Left renal cortex interstitium (tissue), 4 donors: Measurements from ENCODE around the gene TOPBP1. TPM values are rescaled to one million over a fixed set of nuclear protein-coding genes. Genes with fewer than 3 reads are reported as not detected.
A peak's percentile ranks its signal among the peaks of the same experiment; 100 is the strongest.

Experiments used
- DNase-seq, 4 donors: peaks; one replicate each; pipeline ENCODE4 v3.0.0-alpha.2; 2013; ENCODE audit warnings: low read depth in 4 of 4, low spot score in 2 of 4, missing footprints in 1 of 4
- polyA plus RNA-seq, 4 donors: library from polyadenylated mRNA; unstranded; fragments of 120-200 nt; gene quantifications; one replicate each; pipeline ENCODE4 v1.2.1, GENCODE V29; 2013; ENCODE audit not compliant: insufficient read length in 4 of 4

TOPBP1 gene
- polyA plus RNA-seq, 4 donors = 36.0 to 47.6 (median 44.5) TPM

DNA sequence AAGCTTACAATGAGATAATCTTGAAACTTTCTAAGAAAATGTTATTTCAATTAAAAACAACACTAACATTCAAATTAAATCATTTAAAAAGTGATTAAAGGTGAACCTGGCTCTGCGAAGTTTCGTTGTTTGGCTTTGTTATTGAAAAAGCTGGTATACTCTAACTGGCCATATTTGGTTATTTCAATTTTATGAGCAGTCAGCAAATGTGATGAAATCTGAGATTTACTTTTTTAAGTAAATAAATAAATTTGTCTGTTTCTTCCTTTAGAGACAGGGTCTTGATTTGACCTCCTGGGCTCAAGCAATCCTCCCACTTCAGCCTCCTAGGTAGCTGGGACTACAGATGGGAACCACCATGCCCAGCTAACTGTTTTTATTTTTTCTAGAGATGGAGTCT lies 50.2 kb downstream of the TOPBP1 start:
- no peak for DNase-seq

DNA sequence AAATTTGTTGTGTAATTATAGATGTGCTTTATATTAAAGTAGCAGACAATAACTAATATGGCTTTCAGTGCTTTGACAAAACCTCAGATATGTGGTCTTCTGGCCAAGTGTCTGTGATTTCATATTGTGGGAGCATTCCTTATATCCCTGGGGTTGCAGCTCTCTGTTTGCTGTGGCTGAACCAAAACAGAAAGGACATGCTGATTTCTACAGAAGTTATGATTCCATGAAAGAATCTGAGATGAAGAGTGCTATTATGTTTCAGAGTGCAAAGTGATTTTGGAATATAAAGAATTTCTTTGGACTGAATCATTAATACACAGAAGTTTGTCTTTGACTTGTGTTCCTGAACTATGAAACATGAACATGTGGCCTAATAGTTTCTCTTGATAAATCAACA lies 51.7 kb downstream of the TOPBP1 start:
- no peak for DNase-seq

DNA sequence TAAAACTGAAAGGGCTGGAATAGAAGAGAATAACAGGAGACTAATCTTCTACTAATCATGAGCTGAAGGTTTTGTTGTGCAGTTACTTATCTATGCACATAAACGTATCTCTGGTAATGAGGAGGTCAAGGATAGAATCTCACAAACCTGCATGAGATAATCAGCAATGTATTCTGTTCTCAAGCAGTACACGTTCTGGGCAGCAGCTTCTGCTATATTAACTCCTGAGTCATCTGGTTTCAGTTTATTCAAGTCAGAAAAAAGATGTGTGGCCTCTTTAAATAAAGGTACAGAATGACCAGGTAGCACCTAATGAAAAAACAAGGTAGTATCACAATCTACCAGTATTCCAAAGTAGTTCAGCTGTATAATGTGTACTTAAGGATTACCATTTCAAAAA lies 53.4 kb downstream of the TOPBP1 start:
- DNase-seq = no peak

DNA sequence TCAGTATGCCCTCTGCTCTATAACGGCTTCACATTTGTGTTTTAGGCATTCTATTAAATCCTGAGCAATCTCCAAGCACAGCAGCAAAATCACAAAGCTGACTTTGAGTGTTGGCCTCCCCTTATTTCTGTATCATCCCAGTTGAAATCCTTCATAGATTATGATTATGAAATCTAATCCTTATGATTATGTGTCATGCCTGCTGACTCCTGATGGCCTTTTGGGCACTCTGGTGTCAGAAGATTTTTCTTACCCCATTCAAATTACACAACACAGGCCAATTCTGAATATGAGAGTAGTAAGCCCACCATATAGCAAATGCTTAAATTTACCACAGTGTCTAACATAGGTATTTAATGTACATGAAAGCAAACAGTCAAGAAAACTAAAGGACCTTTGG lies 53.9 kb downstream of the TOPBP1 start:
- DNase-seq = no peak

DNA sequence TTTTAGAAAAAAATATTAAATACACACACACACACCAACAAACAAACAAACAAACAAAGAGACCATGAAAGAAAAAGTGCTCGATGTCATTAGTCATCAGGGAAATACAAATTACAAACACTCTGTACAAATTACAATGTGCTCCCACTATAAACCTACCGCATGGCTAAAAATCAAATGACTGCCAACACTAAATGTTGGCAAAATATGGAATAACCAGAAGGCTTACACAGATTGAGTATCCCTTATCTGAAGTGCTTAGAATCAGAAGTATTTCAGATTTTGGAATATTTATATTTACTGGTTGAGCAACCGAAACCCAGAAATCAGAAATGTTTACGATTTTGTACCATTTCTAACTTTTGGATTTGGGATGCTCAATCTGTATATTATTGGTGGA lies 54.8 kb downstream of the TOPBP1 start:
- DNase-seq = no peak

DNA sequence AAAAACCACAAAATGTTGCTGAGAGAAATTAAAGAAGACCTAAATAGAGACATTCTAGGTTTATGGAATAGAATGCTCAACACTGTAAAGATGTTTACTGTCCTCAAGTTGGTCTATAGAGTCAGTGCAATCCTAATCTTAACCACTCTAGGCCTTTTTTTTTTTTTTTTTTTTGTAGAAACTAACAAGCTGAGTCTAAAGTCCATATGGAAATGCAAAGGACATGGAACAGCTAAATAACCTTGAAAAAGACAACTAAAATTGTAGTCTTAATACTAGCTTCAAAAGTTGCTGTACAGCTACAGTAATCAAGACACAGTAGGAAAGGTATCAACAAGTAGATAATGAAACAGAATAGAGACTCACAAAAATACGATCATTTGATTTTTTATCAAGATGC lies 55.4 kb downstream of the TOPBP1 start:
- DNase-seq = no peak

DNA sequence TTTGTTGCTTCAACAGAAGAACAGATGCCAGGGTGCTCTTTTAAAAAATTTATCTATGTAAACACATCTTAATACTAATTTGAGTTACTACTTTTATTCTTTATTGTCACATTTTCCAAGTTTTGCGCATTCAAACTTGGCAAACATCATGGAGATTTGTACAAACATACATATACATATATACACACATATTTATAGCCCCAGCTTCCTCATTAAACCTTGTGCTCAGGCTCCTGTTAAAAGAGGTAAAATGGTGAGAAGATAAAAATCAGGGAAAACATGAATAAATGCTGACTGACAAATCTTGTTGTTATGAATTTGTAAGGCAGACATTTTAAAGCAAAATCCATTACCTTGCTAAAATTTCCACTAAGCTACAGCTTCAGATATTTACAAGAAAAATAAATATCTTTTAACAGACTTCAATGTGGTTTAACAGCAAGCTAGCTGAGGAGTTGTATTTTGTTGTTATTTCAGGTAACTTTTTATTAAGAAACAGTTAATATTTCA lies 61.1 kb downstream of the TOPBP1 start:
- no peak for DNase-seq

DNA sequence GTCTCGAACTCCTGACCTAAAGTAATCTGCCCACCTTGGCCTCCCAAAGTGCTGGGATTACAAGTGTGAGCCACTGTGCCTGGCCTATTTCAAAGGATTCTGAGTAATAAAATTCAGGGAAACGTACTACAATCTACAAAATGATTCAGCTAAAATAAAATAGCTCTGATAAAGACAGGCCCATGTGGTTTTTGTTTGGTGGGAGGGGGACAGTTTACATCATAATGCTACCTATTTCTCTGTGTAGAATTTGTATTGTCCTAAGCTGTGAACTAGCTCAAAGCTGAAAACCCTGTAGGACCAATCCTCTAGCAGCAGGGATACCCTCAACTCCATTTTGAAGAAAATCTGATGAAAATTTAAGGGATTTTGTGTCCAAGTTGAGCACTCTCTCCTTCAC lies 62.5 kb downstream of the TOPBP1 start:
- no peak for DNase-seq

DNA sequence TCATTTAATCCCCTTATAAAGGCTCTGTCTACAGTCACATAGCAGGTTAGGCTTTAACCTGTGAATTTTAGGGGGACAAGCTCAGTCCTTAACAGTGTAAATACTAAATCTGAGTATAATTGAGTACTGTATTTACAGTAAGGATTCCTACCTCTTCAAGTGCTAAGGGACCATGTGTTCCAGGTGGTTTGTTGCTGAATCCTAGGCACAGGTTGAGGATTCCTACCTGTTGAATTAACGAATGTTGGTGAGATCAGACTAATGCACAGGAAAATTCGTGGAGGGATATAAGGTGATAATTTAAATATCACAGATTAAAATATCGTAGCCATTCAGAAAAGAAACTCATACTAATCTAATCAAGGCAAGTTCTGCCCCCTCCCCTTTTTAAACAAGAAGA lies 63.3 kb downstream of the TOPBP1 start:
- DNase-seq = no peak

DNA sequence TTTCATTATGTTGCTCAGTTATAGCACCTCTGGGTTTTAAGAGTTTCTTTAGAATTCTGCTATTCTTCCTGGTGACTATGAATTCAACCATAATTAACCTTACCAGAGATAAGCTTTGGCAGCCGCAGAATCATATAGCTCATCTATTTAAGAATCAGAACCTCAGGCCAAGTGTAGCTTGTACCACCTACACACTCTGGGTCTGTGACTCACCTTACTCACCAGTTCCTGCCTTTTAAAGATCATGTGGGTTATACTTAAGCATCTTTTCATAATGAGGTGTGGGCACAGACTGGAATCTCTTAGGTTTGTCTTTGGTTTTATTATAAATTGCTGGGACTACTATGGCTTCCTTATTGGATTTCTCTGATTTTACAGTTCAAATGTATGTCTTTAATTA lies 66.4 kb downstream of the TOPBP1 start:
- DNase-seq = no peak

DNA sequence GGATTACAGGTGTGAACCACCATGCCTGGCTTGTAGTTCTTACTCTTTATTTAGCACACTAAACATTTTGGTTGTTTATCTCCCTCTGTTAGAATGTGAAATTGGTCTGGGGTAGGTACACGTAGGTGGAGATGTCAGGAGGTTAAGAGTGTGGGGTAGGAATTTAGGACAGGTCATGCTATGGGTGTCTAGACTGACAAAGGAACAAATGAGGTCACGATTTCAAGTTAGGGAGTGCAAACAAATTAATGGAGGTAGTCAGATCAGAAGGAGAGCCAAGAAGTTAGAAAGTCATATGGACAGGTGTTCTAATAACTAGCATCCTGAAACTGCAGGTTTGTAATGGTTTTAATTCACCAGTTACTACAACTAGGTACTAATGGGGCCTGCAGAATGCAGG lies 68.5 kb downstream of the TOPBP1 start:
- no peak for DNase-seq

DNA sequence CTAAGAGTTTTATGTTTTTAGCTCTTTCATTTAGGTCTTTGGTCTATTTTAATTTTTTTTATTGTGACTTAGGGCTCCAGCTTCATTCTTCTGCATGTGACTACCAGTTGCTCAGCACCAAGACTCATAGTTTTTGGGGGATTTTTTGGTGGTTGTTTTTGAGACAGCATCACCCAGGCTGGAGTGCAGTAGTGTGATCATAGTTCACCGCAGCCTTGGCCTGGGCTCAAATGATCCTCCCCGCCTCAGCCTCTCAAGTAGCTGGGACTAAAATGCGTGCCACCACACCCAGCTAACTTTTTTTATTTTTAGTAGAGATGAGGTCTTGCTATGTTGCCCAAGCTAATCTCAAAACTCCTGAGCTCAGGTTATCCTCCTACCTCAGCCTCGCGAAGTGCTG lies 68.9 kb downstream of the TOPBP1 start:
- no peak for DNase-seq

DNA sequence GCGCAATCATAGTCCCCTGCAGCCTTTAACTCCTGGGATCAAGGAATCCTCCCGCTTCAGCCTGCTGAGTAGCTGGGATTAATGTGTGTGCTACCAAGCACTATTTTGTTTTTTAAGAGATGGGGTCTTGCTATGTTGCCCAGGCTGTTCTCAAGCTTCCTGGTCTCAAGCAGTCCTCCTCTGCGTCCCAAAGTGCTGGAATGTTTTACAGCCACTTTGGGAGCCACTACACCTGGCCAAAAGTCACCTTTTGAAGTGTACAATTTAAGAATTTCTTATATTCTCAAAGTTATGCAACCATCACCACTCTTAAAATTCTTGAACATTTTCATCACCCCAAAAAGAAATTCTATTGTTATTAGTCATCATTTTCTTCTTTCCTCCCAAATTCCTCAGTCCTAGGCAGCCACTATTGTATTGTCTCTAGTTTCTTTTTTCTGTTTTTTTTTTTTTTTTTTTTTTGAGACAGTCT lies 70.4 kb downstream of the TOPBP1 start:
- no peak for DNase-seq

DNA sequence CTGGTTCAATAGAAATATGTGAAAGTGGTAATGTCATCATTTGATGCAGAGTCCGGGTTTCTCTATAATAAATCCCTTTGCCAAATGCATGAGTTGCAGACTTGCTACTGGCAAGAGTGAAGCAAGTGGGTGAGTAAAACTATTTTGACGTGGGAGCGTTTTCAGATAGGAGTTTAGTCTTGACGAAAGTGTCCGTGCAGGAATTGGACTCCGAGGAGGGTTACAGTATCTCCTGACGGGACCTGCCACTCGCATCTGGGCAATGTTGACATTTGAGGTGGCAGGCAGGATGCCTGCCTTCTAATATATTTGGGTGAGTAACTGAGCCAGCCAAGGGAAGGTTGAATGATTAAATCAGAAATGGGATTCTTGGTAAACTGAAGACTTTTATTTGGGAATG lies 72.2 kb downstream of the TOPBP1 start:
- no peak for DNase-seq

DNA sequence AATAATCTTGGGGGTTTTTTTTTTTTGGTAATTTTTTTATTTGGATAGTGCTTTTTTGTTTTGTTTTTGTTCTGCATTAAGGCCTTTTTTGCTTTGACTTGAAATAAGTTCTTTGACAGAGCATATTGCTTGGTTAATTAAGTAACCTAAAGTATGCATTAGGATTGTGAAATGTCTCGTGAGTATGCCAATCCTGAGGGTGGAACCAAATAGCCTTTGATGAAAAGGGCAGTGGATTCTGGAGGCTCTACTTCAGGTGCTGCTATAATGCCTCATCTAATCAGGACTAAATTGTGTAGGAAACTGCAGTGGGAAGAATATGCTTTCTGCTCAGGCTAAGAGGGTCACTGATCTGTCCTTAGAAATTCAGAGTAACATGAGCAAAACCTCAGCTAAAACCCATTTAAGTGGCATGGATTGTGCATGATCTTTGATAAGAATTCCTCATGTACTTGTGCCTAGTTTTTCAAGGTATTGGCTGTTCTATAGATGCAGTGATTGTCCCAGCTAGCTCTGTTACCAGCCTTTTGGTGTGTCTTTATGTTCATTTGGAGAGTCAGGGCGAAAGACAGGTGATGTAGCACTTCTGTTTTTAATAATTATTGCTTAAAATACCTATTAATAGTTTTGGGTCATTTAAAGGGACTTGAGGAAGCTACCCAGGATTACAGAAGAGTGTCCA lies 72.8 kb downstream of the TOPBP1 start:
- no peak for DNase-seq

DNA sequence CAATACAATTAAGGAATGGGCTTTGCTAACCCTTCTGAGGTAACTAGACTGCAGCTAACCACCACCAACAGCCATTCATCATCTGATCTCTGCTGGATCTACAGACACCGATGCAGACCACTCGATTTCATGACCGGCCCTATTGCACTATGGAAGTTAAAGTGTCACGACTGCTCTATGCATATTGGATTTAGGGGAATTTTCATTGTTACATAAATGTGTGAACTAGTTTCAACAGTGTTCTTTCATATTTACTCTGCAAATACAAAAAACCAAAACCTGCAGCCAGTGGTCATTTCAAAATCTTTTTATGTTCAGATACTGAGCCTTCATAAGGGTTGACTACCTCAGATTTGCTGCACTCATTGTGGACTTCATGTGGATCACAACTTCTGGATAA lies 73.7 kb downstream of the TOPBP1 start:
- DNase-seq = no peak

DNA sequence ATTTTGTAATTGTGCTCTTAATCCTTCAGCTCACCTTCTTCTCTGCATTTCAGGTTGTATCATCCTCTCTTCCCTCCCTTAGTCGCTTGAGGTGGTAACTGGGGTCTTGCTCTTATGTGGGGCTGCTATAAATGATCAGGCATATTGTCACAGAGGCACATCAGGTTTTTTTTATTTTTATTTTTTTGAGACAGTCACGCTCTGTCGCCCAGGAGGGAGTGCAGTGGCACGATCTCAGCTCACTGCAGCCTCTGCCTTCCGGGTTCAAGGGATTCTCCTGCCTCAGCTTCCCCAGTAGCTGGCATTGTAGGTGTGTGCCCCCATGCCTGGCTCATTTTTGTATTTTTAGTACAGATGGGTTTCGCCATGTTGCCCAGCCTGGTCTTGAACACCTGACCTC lies 78.3 kb downstream of the TOPBP1 start:
- no peak for DNase-seq

DNA sequence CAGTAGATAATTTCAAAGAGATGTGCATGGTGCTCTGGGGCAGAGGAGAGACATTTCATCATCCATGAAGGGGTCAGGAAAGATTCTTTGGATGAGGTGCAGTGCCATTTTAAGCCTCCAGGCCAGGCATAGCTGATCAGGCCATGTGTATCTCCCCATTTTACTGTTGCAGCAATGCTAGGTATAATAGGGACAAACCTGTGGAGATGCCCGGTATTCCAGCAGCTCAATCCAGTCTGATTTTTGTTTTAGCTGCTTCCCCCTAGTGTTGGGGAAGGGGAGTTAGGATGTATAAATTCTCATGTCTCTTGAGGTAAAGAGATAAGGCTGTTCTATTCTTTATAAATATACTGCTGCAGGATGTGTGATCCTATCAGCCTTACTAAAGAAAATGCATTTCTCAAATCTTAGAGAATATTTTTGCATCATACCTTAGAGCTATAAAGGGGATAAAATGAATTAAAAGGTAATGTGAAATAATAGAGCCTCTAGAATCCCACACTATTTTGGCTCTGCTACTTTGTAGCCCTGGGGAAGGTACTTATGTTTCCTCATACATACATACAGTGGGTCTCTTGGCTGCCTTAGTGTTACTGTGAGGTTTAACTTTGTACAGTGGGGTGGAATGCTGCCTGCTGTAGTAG lies 83.1 kb downstream of the TOPBP1 start:
- DNase-seq = no peak

DNA sequence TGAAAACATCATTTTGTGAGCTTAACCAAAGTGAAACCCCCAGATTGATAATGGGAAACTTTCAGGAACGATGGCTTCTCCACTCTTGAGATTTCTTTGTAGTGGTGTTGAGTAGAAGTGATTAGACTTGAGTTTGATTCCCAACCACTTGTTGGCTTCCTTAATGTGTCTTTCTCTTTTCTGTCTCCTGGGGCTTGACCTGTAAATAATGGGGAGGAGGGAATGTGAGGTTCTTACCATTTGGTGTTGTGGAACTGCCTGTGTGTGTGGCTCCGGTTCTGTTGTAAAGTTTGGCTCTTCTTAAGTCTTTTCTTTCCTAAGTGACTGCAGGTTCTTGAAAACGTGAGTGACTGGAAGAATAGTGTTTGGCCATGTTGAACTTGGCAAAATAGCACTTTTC lies 85.6 kb downstream of the TOPBP1 start:
- no peak for DNase-seq

DNA sequence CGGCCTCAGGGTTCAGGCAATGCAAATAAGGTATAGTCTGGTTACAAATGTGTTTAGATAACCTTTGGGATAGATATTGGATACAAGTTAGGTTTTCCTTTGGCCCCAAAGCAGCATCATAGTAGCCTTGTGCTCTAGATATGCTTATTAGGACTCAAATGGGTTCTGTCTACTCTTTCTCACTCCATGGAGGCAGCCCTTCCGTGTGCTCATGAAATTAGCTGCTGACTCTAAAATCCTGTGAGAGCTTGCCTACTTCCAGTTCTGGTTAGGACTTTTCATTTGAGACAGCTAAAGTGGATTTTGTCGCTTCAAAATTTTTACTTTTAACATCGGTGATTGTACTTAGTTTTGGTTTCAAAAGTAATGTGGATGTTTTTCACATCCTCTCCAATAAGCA lies 86.7 kb downstream of the TOPBP1 start:
- DNase-seq = no peak

DNA sequence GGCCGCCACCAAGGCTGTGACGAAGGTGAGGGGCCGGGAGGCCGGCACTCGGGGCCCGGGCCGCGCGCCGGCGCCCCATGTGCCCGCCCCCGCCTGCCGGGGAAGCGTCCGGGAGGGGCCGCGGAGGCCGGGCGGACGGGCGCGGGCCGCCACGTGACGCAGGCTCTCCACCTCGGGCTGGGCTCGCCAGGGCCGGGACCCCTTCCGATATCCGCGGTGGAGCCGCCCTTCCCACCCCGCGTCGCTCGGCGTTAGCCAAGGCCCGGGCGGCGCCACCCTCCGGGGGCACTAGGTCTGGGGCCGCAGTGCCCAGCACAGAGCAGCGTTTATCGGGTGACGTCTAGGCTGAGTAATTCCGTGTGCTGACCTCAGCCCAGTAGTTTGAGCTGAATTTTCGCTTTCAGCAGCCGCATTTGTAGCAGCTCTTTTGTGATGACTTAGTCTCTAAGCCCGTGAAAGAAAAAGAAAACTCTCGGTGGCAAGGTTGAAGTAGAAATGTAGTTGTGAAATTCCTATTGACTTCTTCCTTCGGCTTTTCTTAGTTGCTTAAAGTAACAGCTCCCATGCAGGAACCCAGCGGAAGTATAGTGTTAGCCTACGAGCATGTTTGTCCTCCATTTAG lies 87.4 kb downstream of the TOPBP1 start:
- DNase-seq = peak in 3 of 4 donors; percentile 47 to 49 (median 49)

DNA sequence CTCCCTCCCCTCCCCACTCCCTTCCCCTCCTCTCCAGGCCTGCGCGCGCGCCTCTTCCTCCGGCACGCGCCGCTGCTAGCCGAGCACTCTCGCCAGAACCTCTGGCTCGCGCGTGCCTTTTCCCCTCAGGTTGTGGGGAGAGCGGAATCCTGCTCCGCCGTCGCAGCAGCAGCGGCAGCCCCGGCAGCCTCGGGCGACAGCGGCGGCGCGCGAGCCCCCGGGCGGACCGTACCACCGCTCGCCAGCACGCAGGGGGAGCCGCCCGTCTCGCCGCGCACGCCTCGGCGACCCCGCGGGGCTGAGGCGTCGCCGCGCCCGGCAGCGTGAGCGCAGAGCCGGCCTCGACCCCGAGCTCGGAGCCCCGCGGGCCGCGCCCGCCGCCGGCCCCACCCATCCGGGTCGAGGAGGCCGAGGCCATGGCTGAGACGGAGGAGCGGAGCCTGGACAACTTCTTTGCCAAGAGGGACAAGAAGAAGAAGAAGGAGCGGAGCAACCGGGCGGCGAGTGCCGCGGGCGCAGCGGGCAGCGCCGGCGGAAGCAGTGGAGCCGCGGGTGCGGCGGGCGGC lies 88.0 kb downstream of the TOPBP1 start, which contains the start of gene CDV3:
Gene CDV3 (plus strand): TSS at position 58 of the 566 bp plus-strand sequence. CDS start 359 bp downstream, at position 417.
- peak in 1 of 4 donors; percentile 53 for DNase-seq
